Measurements from ENCODE around the gene TNFAIP2. TPM values are rescaled to one million over a fixed set of nuclear protein-coding genes. Genes with fewer than 3 reads are reported as not detected.

TNFAIP2 gene
- total RNA-seq, 1 donor = 50.6 TPM

GRCh38 chr14:103133210-103134140, 10.2 kb downstream of the TNFAIP2 start:
- DNase-seq (ENCODE audit: low read depth in 2 of 3, low spot score in 2 of 3) = no peak

- DNase-seq (ENCODE audit: low read depth in 2 of 3, low spot score in 2 of 3) = no peak
Observed at GRCh38 chr14:103134405-103134804, 11.1 kb downstream of the TNFAIP2 start.

- DNase-seq (ENCODE audit: low read depth in 2 of 3, low spot score in 2 of 3) = no peak
Observed at GRCh38 chr14:103134919-103135318, 11.7 kb downstream of the TNFAIP2 start.

- no peak for DNase-seq (ENCODE audit: low read depth in 2 of 3, low spot score in 2 of 3)
Observed at GRCh38 chr14:103135333-103136260, 12.3 kb downstream of the TNFAIP2 start.

GRCh38 chr14:103136388-103137271, 13.4 kb downstream of the TNFAIP2 start:
- DNase-seq (ENCODE audit: low read depth in 2 of 3, low spot score in 2 of 3) = peak in 2 of 3 donors; percentile 45 to 57

- no peak for DNase-seq (ENCODE audit: low read depth in 2 of 3, low spot score in 2 of 3)
Observed at GRCh38 chr14:103137689-103138300, 14.5 kb downstream of the TNFAIP2 start.

GRCh38 chr14:103138301-103139131, 15.3 kb downstream of the TNFAIP2 start:
- DNase-seq (ENCODE audit: low read depth in 2 of 3, low spot score in 2 of 3) = no peak

GRCh38 chr14:103139132-103140025, 16.1 kb downstream of the TNFAIP2 start:
- DNase-seq (ENCODE audit: low read depth in 2 of 3, low spot score in 2 of 3) = no peak

GRCh38 chr14:103140316-103141109, 17.3 kb downstream of the TNFAIP2 start:
- peak in 1 of 3 donors; percentile 15 for DNase-seq (ENCODE audit: low read depth in 2 of 3, low spot score in 2 of 3)

- peak in 2 of 3 donors; percentile 46 to 70 for DNase-seq (ENCODE audit: low read depth in 2 of 3, low spot score in 2 of 3)
Observed at GRCh38 chr14:103141117-103141796, 18.0 kb downstream of the TNFAIP2 start.

- no peak for DNase-seq (ENCODE audit: low read depth in 2 of 3, low spot score in 2 of 3)
Observed at GRCh38 chr14:103142026-103142425, 18.8 kb downstream of the TNFAIP2 start.

- DNase-seq (ENCODE audit: low read depth in 2 of 3, low spot score in 2 of 3) = no peak
Observed at GRCh38 chr14:103142721-103143302, 19.6 kb downstream of the TNFAIP2 start.

GRCh38 chr14:103143506-103143905, 20.2 kb downstream of the TNFAIP2 start:
- no peak for DNase-seq (ENCODE audit: low read depth in 2 of 3, low spot score in 2 of 3)

GRCh38 chr14:103144085-103144484, 20.8 kb downstream of the TNFAIP2 start:
- DNase-seq (ENCODE audit: low read depth in 2 of 3, low spot score in 2 of 3) = no peak

- no peak for DNase-seq (ENCODE audit: low read depth in 2 of 3, low spot score in 2 of 3)
Observed at GRCh38 chr14:103146141-103146709, 23.0 kb downstream of the TNFAIP2 start.
